NK-92 treated with Interleukin-12 subunit alpha and Interleukin-12 subunit beta, amount 100 ng/mL, for 24 hours (cell line): ENCODE data around the gene ZNF282.
"Not testable (repeated sequence)": the region's sequence is repeated elsewhere in the genome, so short reads cannot be mapped to it uniquely, and the experiment has no call there.

ENCODE experiments used
- DNase-seq: peaks from one replicate; lab custom pipeline; 2025; lab: John Stamatoyannopoulos, UW

ZNF282 gene

DNA sequence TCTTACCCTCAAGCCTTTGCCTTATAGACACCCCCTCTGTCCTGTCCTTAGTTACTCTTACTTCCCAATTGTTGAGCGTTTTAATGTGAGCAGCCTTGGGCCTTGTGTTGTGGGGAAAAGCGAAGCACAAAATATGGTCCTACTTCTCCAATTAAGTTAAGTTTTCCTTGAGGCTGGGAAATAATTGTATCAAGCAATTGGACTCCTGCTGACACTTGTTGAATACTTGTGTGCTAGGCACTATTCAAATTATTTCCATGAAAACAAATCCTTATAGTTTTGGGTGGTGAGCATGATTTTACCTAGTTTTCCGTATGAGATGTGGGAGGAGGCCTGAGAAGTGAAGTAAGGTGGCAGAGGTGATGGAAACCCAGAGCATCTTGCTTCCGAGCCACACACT is 61.2 kb downstream of the ZNF282 start:
- no peak for DNase-seq

DNA sequence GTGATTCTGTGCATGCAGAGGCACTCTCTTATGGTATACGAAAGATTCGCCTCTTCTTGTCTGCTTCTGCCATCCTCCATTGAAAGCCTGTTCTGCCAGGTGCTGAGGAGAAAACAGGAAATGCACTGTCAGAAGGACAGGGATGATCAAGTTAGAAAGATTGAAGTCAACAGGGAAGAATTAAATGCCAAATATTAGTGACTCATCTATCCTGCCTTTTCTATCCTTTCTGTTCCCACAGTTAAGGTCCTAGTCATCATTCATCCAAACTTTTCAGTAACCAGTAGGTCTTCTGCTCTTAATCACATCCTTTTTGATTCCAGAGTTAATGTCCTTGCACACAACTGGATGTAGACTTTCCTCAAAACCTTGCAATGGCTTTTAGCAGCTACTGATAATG is 61.8 kb downstream of the ZNF282 start:
- DNase-seq: no peak

DNA sequence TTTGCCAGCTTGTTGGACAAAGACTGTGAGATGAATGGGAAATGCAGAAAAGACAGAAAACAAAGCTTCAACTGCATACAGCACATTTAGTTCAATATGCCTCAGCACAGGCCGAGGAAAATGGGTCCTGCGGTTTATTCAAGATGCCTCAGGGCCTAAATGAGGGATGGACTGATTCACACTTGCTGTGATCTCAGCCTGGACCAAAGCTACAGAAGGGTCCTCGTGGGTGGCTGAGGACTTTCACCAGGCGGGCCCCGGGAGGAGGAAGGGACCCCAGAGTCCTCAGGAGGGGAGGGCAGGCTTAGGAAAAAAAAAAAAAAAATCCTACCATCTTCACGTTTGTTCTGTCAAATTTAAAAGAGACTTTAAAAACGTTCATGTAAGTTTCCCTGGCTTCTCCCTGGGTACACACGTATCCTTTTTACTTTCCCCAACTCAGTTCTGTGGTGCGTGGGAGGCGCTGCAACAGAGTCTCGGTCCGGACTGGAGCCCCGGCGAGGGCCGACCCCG is 66.0 kb downstream of the ZNF282 start:
- no peak for DNase-seq

DNA sequence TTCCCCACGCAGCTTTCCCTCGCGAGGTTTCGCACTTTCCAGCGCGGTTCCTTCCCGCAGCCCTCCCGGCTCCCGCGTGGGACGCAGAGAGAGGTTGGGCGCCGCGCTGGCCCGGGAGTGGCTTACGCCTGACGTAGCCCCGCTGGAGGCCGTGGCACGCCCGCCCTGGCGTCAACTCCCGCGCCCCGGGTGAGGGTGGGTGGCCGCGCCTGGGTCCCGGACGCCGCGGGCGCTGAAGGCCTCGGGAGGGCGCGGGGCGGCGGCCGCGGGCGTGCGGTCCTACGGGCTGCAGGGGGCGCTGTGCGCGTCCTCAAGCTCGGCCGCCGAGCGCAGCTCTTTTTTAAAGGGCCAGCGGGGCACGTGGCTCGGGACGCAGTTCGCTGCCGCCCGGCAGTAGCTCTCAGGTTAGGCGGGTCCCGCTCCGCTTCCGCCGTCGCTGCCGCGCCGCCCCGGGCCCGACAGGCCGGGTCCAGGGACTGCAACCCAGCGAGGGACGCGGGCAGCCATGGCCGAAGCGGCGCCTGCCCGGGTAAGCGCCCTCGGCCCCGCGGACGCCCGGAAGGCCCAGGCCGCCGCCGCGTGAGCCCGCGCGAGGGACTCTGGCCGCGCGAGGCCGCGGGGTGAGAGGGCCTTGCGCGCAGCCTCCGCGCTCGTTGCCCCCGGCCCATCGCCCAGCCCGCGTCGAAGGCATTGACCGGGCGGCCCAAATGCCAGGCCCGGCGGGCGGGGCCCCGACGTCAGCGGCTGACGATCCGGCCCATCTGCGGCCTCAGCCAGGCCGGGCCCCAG is 66.7 kb downstream of the ZNF282 start, which contains the start of gene ZNF783:
Gene ZNF783 (plus strand): TSS at position 368 of the 789 bp plus-strand sequence. CDS start 138 bp downstream, at position 506.
- DNase-seq: peak; percentile 83

DNA sequence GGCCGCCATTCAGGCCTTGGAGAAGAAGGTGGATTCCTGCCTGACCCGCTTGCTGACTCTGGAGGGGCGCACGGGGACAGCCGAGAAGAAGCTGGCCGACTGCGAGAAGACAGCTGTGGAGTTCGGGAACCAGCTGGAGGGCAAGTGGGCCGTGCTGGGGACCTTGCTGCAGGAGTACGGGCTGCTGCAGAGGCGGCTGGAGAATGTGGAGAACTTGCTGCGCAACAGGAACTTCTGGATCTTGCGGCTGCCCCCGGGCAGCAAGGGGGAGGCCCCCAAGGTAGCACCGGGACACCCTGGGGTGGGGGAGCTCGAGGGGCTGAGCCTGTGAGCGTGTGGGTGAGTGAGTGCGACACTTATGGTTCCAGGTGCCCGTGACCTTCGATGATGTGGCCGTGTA is 71.1 kb downstream of the ZNF282 start:
- no peak for DNase-seq

DNA sequence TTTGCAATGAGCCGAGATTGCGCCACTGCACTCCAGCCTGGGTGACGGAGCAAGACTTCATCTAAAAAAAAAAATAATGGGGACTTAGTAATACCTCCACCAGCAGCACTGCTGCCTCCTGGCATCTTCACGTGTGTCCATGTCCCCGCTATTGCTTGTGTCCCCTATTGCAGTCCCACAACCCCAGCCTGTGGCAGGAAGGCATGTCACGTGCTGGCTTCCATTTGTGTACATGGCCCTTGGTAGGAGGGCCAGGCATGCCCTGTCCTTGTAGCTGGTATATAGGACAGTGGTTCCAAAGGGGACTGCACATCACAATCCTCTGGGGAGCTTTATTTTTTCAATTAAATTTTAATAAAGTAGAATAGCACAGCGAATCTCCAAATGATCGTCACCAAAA is 72.4 kb downstream of the ZNF282 start:
- DNase-seq: no peak

DNA sequence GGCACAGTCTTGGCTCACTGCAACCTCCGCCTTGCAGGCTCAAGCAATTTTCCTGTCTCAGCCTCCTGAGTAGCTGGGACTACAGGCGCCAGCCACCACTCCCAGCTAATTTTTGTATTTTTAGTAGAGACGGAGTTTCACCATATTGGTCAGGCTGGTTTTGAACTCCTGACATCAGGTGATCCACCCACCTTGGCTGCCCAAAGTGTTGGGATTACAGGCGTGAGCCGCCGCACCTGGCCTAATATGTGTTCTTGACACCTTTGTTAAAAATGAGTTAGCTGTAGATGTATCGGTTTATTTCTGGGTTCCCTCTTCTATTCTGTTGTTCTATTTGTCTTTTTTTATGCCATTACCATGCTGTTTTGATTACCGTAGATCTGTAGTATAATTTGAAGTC is 79.1 kb downstream of the ZNF282 start:
- not testable (repeated sequence) for DNase-seq
